IMR-90 (cell line): Measurements from ENCODE around the gene PIM3. TPM values are rescaled to one million over a fixed set of nuclear protein-coding genes. Genes with fewer than 3 reads are reported as not detected.
"Not testable (repeated sequence)": the region's sequence is repeated elsewhere in the genome, so short reads cannot be mapped to it uniquely, and the experiment has no call there.

Experiments used
- ATAC-seq: fragments of 200-7000 bp; cut with Tn5 transposase; 2 replicates; pipeline ENCODE4 v1.9.1; 2020; ENCODE audit warnings: low read depth, mild to moderate bottlenecking, moderate library complexity
- BruUV-seq: library from RNA; stranded (reverse); fragments of 400-500 nt; replicated peaks from 2 replicates; lab custom pipeline; 2021; lab: Mats Ljungman, UMichigan
- CTCF ChIA-PET: fragments of 300-600 bp; formaldehyde crosslinking; extraction: SDS; loops from one replicate; lab custom pipeline; 2021; ENCODE audit warnings: antibody characterized with exemption; lab: Yijun Ruan, JAX
- POLR2A ChIA-PET: fragments of 300-600 bp; sonication (Branson Sonifier 250); formaldehyde crosslinking; loops from one replicate; lab custom pipeline; 2022; ENCODE audit warnings: antibody characterized with exemption; ENCODE audit not compliant: unreplicated experiment; lab: Charles Lee
- DNase-seq: peaks from one replicate; pipeline ENCODE4 v3.0.0; 2013
- H2AFZ ChIP-seq: replicated peaks from 2 replicates; pipeline ENCODE3; 2013; ENCODE audit warnings: low read length, mild to moderate bottlenecking; ENCODE audit not compliant: poor library complexity
- H2AK5ac ChIP-seq: 2 replicates; pipeline ENCODE4 v1.6.1; 2013; ENCODE audit warnings: low read depth, low read length, inconsistent platforms
- H2AK9ac ChIP-seq: replicated peaks from 2 replicates; pipeline ENCODE3; 2013; ENCODE audit warnings: mild to moderate bottlenecking, low read depth, low read length, moderate library complexity; ENCODE audit not compliant: poor library complexity
- H2BK120ac ChIP-seq: 2 replicates; pipeline ENCODE4 v1.6.1; 2013; ENCODE audit warnings: low read depth, low read length, inconsistent platforms
- H2BK15ac ChIP-seq: 3 replicates; pipeline ENCODE4 v1.6.1; 2013; ENCODE audit warnings: low read depth, low read length, inconsistent platforms
- H2BK20ac ChIP-seq: 2 replicates; pipeline ENCODE4 v1.6.1; 2013; ENCODE audit warnings: low read depth, mild to moderate bottlenecking, inconsistent platforms, low read length, moderate library complexity
- H2BK5ac ChIP-seq: 2 replicates; pipeline ENCODE4 v1.6.1; 2013; ENCODE audit warnings: mild to moderate bottlenecking, low read depth, low read length, inconsistent platforms; ENCODE audit not compliant: poor library complexity, severe bottlenecking
- H3K14ac ChIP-seq: replicated peaks from 2 replicates; pipeline ENCODE4 v1.6.1; 2013; ENCODE audit warnings: low read depth, low read length, inconsistent platforms
- H3K18ac ChIP-seq: 2 replicates; pipeline ENCODE4 v1.6.1; 2013; ENCODE audit warnings: low read depth, low read length, control low read depth
- H3K23ac ChIP-seq: 2 replicates; pipeline ENCODE4 v1.6.1; 2013; ENCODE audit warnings: low read depth, low read length, inconsistent platforms
- H3K27ac ChIP-seq: 2 replicates; pipeline ENCODE4 v1.5.1; 2013; ENCODE audit warnings: mild to moderate bottlenecking, control low read depth, low read length; ENCODE audit not compliant: insufficient read depth
- H3K27me3 ChIP-seq: 2 replicates; pipeline ENCODE4 v1.6.1; 2013; ENCODE audit warnings: low read length; ENCODE audit not compliant: control insufficient read depth, insufficient read depth
- H3K36me3 ChIP-seq: 2 replicates; pipeline ENCODE4 v1.6.1; 2013; ENCODE audit warnings: low read length, mixed read lengths; ENCODE audit not compliant: control insufficient read depth, insufficient read depth
- H3K4ac ChIP-seq: 2 replicates; pipeline ENCODE4 v1.6.1; 2013; ENCODE audit warnings: low read depth, low read length, inconsistent platforms
- H3K4me1 ChIP-seq: 2 replicates; pipeline ENCODE4 v1.6.1; 2013; ENCODE audit warnings: low read length, mixed read lengths; ENCODE audit not compliant: control insufficient read depth, insufficient read depth
- H3K4me2 ChIP-seq: 2 replicates; pipeline ENCODE4 v1.6.1; 2013; ENCODE audit warnings: low read depth, mild to moderate bottlenecking, control low read depth, low read length, moderate library complexity
- H3K4me3 ChIP-seq: 2 replicates; pipeline ENCODE4 v1.5.1; 2013; ENCODE audit warnings: low read depth, mild to moderate bottlenecking, control low read depth, low read length, moderate library complexity; ENCODE audit not compliant: insufficient read depth
- H3K56ac ChIP-seq: 2 replicates; pipeline ENCODE4 v1.6.1; 2013; ENCODE audit warnings: low read length, inconsistent platforms; ENCODE audit not compliant: insufficient read depth; ENCODE audit errors: extremely low read depth
- H3K79me1 ChIP-seq, 2 experiments: 2 replicates each; pipeline ENCODE4 v1.6.1; 2013; ENCODE audit warnings: low read length in 2 of 2, inconsistent platforms in 1 of 2, low read depth in 1 of 2
- H3K9ac ChIP-seq: 2 replicates; pipeline ENCODE4 v1.6.1; 2013; ENCODE audit warnings: low read depth, low read length, control low read depth
- H3K9me1 ChIP-seq: 2 replicates; pipeline ENCODE4 v1.6.1; 2013; ENCODE audit warnings: low read length, inconsistent platforms; ENCODE audit not compliant: insufficient read depth
- H3K9me3 ChIP-seq: 2 replicates; pipeline ENCODE4 v1.6.1; 2013; ENCODE audit warnings: low read length; ENCODE audit not compliant: control insufficient read depth, insufficient read depth
- H4K20me1 ChIP-seq: 2 replicates; pipeline ENCODE4 v1.6.1; 2013; ENCODE audit warnings: low read length, inconsistent platforms; ENCODE audit not compliant: insufficient read depth
- H4K5ac ChIP-seq: 2 replicates; pipeline ENCODE4 v1.6.1; 2013; ENCODE audit warnings: mild to moderate bottlenecking, low read depth, low read length, control low read depth
- H4K8ac ChIP-seq, 2 experiments: 2 replicates each; pipeline ENCODE4 v1.6.1; 2013; ENCODE audit warnings: low read depth in 2 of 2, low read length in 2 of 2, control low read depth in 1 of 2, inconsistent platforms in 1 of 2
- H4K91ac ChIP-seq: 2 replicates; pipeline ENCODE4 v1.6.1; 2013; ENCODE audit warnings: low read depth, low read length, inconsistent platforms; ENCODE audit not compliant: insufficient read depth
- whole genome bisulfite sequencing, 2 experiments: methylation state at CpG; one replicate each; pipeline versions ENCODE4 v1.1.5 to v1.1.7; 2013; ENCODE audit warnings: missing lambda C conversion rate in 2 of 2; ENCODE audit not compliant: insufficient read length in 1 of 2; ENCODE audit errors: extremely low coverage in 2 of 2; 5-methylcytosine and 5-hydroxymethylcytosine counted together
- dilution Hi-C: fragments of 300-500 bp; cut with HindIII; formaldehyde crosslinking; loops from one replicate; pipeline ENCODE4 v1.14.3; 2018; ENCODE audit warnings: low sequenced_read_pairs; ENCODE audit not compliant: unreplicated experiment
- in situ Hi-C: fragments of 300-500 bp; cut with MboI; formaldehyde crosslinking; loops from 3 replicates; pipeline ENCODE4 v1.14.3; 2019; ENCODE audit warnings: low sequenced_read_pairs, inconsistent platforms, mixed read lengths
- intact Hi-C: fragments of 100-400 bp; cut with micrococcal nuclease; formaldehyde crosslinking; loops from 2 replicates; pipeline ENCODE4 v1.10.0; 2022
- polyA plus RNA-seq, 3 experiments: library from polyadenylated mRNA; depleted of rRNA; stranded (reverse); fragments of >200 nt; gene quantifications; 2 replicates each; pipeline ENCODE4 v1.2.3, GENCODE V29; 2012; ENCODE audit warnings: low replicate concordance in 1 of 3
- total RNA-seq: library from RNA; depleted of rRNA; stranded (reverse); fragments of >200 nt; gene quantifications from 2 replicates; pipeline ENCODE4 v1.2.3, GENCODE V29; 2012

The PIM3 gene
- total and polyA plus RNA-seq, 2 of the 4 experiments (the other 2 are of a cell fraction), result 8.6 to 24.7 TPM

GRCh38 chr22:49945042-49945794 lies 15.4 kb upstream of the PIM3 start:
- H3K9me1 ChIP-seq, H3K4me3 ChIP-seq, ATAC-seq, H3K56ac ChIP-seq, H3K14ac ChIP-seq, H4K20me1 ChIP-seq, H4K91ac ChIP-seq, H4K8ac ChIP-seq, H3K9me3 ChIP-seq, H3K79me1 ChIP-seq, H2BK15ac ChIP-seq, POLR2A ChIA-PET, intact Hi-C loops, H2BK120ac ChIP-seq, dilution Hi-C loops, H3K4me1 ChIP-seq, H3K27ac ChIP-seq, H2AK9ac ChIP-seq, H3K4me2 ChIP-seq, H2BK5ac ChIP-seq, H3K18ac ChIP-seq, H3K27me3 ChIP-seq, H3K36me3 ChIP-seq, in situ Hi-C loops, H2BK20ac ChIP-seq, H2AK5ac ChIP-seq, H4K5ac ChIP-seq, H3K9ac ChIP-seq, H2AFZ ChIP-seq, BruUV-seq, CTCF ChIA-PET, H3K23ac ChIP-seq, H3K4ac ChIP-seq, DNase-seq: not testable (repeated sequence)
- no CpG with 5 or more reads among the region's 17 CpGs for WGBS, 2 experiments
